ENCODE data around the gene IKZF5. TPM values are rescaled to one million over a fixed set of nuclear protein-coding genes. Genes with fewer than 3 reads are reported as not detected.

The IKZF5 gene
- total RNA-seq, 1 donor from 2014 or later: 12.4 TPM

- Mint-ChIP-seq H3K27me3 (ENCODE audit: low read depth) (no peaks in the 10 kb centered on the region), H3K36me3 (peaks cover 11% of the 10 kb centered on the region), H3K9me3 (no peaks in the 10 kb centered on the region), H3K27ac (no peak overlapping the region), H3K4me3 (no peak overlapping the region), H3K4me1 (peaks cover under 1% of the 10 kb centered on the region)
- DNase-seq (ENCODE audit: low spot score in 2 of 2, unreplicated experiment in 2 of 2): no peak
- TF ChIP-seq CTCF (IDR thresholded peaks at IDR 0.05; ENCODE audit: unreplicated experiment): no peak
Measured at GRCh38 chr10:123014772-123015171, 6.2 kb upstream of the IKZF5 start.

GRCh38 chr10:123013456-123014419, 5.1 kb upstream of the IKZF5 start:
- peaks cover 6% of the 10 kb centered on the region for H3K4me1 Mint-ChIP-seq
- no peaks in the 10 kb centered on the region for H3K27me3 Mint-ChIP-seq (ENCODE audit: low read depth)
- H3K9me3 Mint-ChIP-seq: no peaks in the 10 kb centered on the region
- no peak overlapping the region for H3K4me3 Mint-ChIP-seq
- peaks cover 11% of the 10 kb centered on the region for H3K36me3 Mint-ChIP-seq
- no peak for DNase-seq (ENCODE audit: low spot score in 2 of 2, unreplicated experiment in 2 of 2)
- no peak overlapping the region for H3K27ac Mint-ChIP-seq
- TF ChIP-seq CTCF (IDR thresholded peaks at IDR 0.05; ENCODE audit: unreplicated experiment): no peak

GRCh38 chr10:123011987-123012386, 3.4 kb upstream of the IKZF5 start:
- Mint-ChIP-seq H3K36me3 (peaks cover 11% of the 10 kb centered on the region), H3K4me3 (no peak overlapping the region), H3K27ac (no peak overlapping the region), H3K27me3 (ENCODE audit: low read depth) (no peaks in the 10 kb centered on the region), H3K9me3 (no peaks in the 10 kb centered on the region), H3K4me1 (peaks cover 18% of the 10 kb centered on the region)
- TF ChIP-seq CTCF (IDR thresholded peaks at IDR 0.05; ENCODE audit: unreplicated experiment): no peak
- DNase-seq (ENCODE audit: low spot score in 2 of 2, unreplicated experiment in 2 of 2): no peak

- H3K9me3 Mint-ChIP-seq: no peaks in the 10 kb centered on the region
- peaks cover 22% of the 10 kb centered on the region for H3K4me1 Mint-ChIP-seq
- DNase-seq (ENCODE audit: low spot score in 2 of 2, unreplicated experiment in 2 of 2): peak in 1 of 2 experiments; percentile 41
- H3K4me3 Mint-ChIP-seq: peak overlapping the region; percentile 99
- peak overlapping the region; percentile 99 for H3K27ac Mint-ChIP-seq
- H3K27me3 Mint-ChIP-seq (ENCODE audit: low read depth): no peaks in the 10 kb centered on the region
- TF ChIP-seq CTCF (IDR thresholded peaks at IDR 0.05; ENCODE audit: unreplicated experiment): no peak
- H3K36me3 Mint-ChIP-seq: peaks cover 11% of the 10 kb centered on the region
Measured at GRCh38 chr10:123009105-123009820, 668 bp upstream of the IKZF5 start.

- no peak for DNase-seq (ENCODE audit: low spot score in 2 of 2, unreplicated experiment in 2 of 2)
Measured at GRCh38 chr10:123007558-123008354, 839 bp downstream of the IKZF5 start.

More at GRCh38 chr10:123007558-123008354, 839 bp downstream of the IKZF5 start:
- TF ChIP-seq CTCF (IDR thresholded peaks at IDR 0.05; ENCODE audit: unreplicated experiment): no peak
- Mint-ChIP-seq H3K4me3 (peak overlapping the region; percentile 99), H3K4me1 (peaks cover 22% of the 10 kb centered on the region), H3K9me3 (no peaks in the 10 kb centered on the region), H3K27me3 (ENCODE audit: low read depth) (no peaks in the 10 kb centered on the region), H3K27ac (peak overlapping the region; percentile 99), H3K36me3 (peaks cover 7% of the 10 kb centered on the region)

Measured in mesothelial cell of epicardium (in vitro differentiated cells).